ENCODE results near the gene PLEKHB1. TPM values are rescaled to one million over a fixed set of nuclear protein-coding genes. Genes with fewer than 3 reads are reported as not detected.

Gene PLEKHB1
- total RNA-seq, 1 experiment from 2014 or later: 12.7 TPM

- intact Hi-C loops (cut with micrococcal nuclease; ENCODE audit: unreplicated experiment): no loop called here
- H3K27me3 ChIP-seq (replicated peaks; ENCODE audit: control insufficient read depth, insufficient read depth, low read length): no peaks in the 10 kb centered on the region
- ChIA-PET POLR2A (no interaction called here), CTCF (interaction anchor here (0.5 kb wide), 1 partner anchor 991 kb away, joined by 4 read pairs; no protein-coding TSS in a partner anchor)
- no peak overlapping the region for H3K27ac Mint-ChIP-seq (ENCODE audit: unreplicated experiment)
- no peak for DNase-seq
- no peaks in the 10 kb centered on the region for H3K9me3 ChIP-seq
- no peaks in the 10 kb centered on the region for H3K4me1 ChIP-seq
- no peak overlapping the region for H3K4me3 Mint-ChIP-seq (ENCODE audit: unreplicated experiment)
- H3K36me3 Mint-ChIP-seq (ENCODE audit: insufficient read depth, unreplicated experiment): peaks cover 82% of the 10 kb centered on the region
- H3K36me3 ChIP-seq (ENCODE audit: control insufficient read depth, insufficient read depth, low read length): peaks cover 5% of the 10 kb centered on the region; the same call in 1 of the 2 replicates
- H3K9me3 Mint-ChIP-seq (ENCODE audit: unreplicated experiment): no peaks in the 10 kb centered on the region
- no peaks in the 10 kb centered on the region for H3K27me3 Mint-ChIP-seq (ENCODE audit: insufficient read depth, unreplicated experiment)
- H3K4me3 ChIP-seq (ENCODE audit: low read depth, low read length): no peak overlapping the region
- no TSS peak for BruUV-seq (replicated peaks)
- no peaks in the 10 kb centered on the region for H3K4me1 Mint-ChIP-seq (ENCODE audit: low read depth, unreplicated experiment)
- TF ChIP-seq CTCF (IDR thresholded peaks at IDR 0.05; ENCODE audit: insufficient read depth in 1 of 2, low read depth in 1 of 2, low read length in 1 of 2, severe bottlenecking in 1 of 2, unreplicated experiment in 1 of 2): no peak
These were observed 64.6 kb downstream of the PLEKHB1 start for GRCh38 chr11:73710964-73711363.

Other genes with a start within 250 kb of the PLEKHB1 start
- 46.0 and 50.2 TPM in 2 replicates for gene FAM168A, start 48.5 kb upstream of the PLEKHB1 start, total RNA-seq (2022)
- 210 and 227 TPM in 2 replicates for gene RAB6A, start 114.5 kb downstream of the PLEKHB1 start, total RNA-seq (2022)
- 111 and 113 TPM in 2 replicates for gene MRPL48, start 141.3 kb downstream of the PLEKHB1 start, total RNA-seq (2022)
- 127 and 137 TPM in 2 replicates for gene COA4, start 230.3 kb downstream of the PLEKHB1 start, total RNA-seq (2022)
- gene PAAF1, start 230.4 kb downstream of the PLEKHB1 start, total RNA-seq (2022): 51.6 and 53.4 TPM in 2 replicates